ENCODE data around the gene CCL24. TPM values are rescaled to one million over a fixed set of nuclear protein-coding genes. Genes with fewer than 3 reads are reported as not detected.
"Not testable (repeated sequence)": the region's sequence is repeated elsewhere in the genome, so short reads cannot be mapped to it uniquely, and the experiment has no call there.

CCL24 gene
- total RNA-seq, 1 donor from 2014 or later: not detected

- peaks cover 1% of the 10 kb centered on the region for H3K27me3 Mint-ChIP-seq
- no peak overlapping the region for H3K27ac Mint-ChIP-seq
- H3K9me3 Mint-ChIP-seq: no peaks in the 10 kb centered on the region
- H3K36me3 Mint-ChIP-seq (ENCODE audit: low read depth): no peaks in the 10 kb centered on the region
- intact Hi-C loops (cut with micrococcal nuclease): no loop called here
- no peak for DNase-seq
- H3K4me3 Mint-ChIP-seq: no peak overlapping the region
- H3K4me1 Mint-ChIP-seq: peaks cover 1% of the 10 kb centered on the region
Observed at GRCh38 chr7:75811894-75812678, 1.5 kb downstream of the CCL24 start.

- Mint-ChIP-seq H3K27me3 (no peaks in the 10 kb centered on the region), H3K27ac (no peak overlapping the region), H3K9me3 (peaks cover 4% of the 10 kb centered on the region), H3K4me1 (no peaks in the 10 kb centered on the region), H3K36me3 (ENCODE audit: low read depth) (no peaks in the 10 kb centered on the region), H3K4me3 (no peak overlapping the region)
- intact Hi-C loops (cut with micrococcal nuclease): no loop called here
- no peak for DNase-seq
Observed at GRCh38 chr7:75809396-75809795, 4.2 kb downstream of the CCL24 start.

- no peaks in the 10 kb centered on the region for H3K36me3 Mint-ChIP-seq (ENCODE audit: low read depth)
- H3K4me3 Mint-ChIP-seq: no peak overlapping the region
- intact Hi-C loops (cut with micrococcal nuclease): no loop called here
- H3K27ac Mint-ChIP-seq: no peak overlapping the region
- peaks cover 4% of the 10 kb centered on the region for H3K9me3 Mint-ChIP-seq
- H3K4me1 Mint-ChIP-seq: no peaks in the 10 kb centered on the region
- no peak for DNase-seq
- no peaks in the 10 kb centered on the region for H3K27me3 Mint-ChIP-seq
Observed at GRCh38 chr7:75808106-75808505, 5.5 kb downstream of the CCL24 start.

GRCh38 chr7:75807452-75807851 is 6.2 kb downstream of the CCL24 start:
- intact Hi-C loops (cut with micrococcal nuclease): no loop called here
- DNase-seq: no peak
- H3K27ac Mint-ChIP-seq: no peak overlapping the region
- no peaks in the 10 kb centered on the region for H3K36me3 Mint-ChIP-seq (ENCODE audit: low read depth)
- H3K27me3 Mint-ChIP-seq: no peaks in the 10 kb centered on the region
- no peaks in the 10 kb centered on the region for H3K4me1 Mint-ChIP-seq
- H3K9me3 Mint-ChIP-seq: peaks cover 4% of the 10 kb centered on the region
- H3K4me3 Mint-ChIP-seq: no peak overlapping the region

GRCh38 chr7:75806560-75807307 is 6.9 kb downstream of the CCL24 start:
- no peaks in the 10 kb centered on the region for H3K4me1 Mint-ChIP-seq
- peaks cover 4% of the 10 kb centered on the region for H3K9me3 Mint-ChIP-seq
- no peak overlapping the region for H3K4me3 Mint-ChIP-seq
- intact Hi-C loops (cut with micrococcal nuclease): no loop called here
- H3K27ac Mint-ChIP-seq: no peak overlapping the region
- no peaks in the 10 kb centered on the region for H3K27me3 Mint-ChIP-seq
- DNase-seq: no peak
- H3K36me3 Mint-ChIP-seq (ENCODE audit: low read depth): no peaks in the 10 kb centered on the region

- no peaks in the 10 kb centered on the region for H3K4me1 Mint-ChIP-seq
- H3K9me3 Mint-ChIP-seq: peaks cover 4% of the 10 kb centered on the region
- H3K4me3 Mint-ChIP-seq: no peak overlapping the region
- H3K36me3 Mint-ChIP-seq (ENCODE audit: low read depth): no peaks in the 10 kb centered on the region
- no peaks in the 10 kb centered on the region for H3K27me3 Mint-ChIP-seq
- intact Hi-C loops (cut with micrococcal nuclease): no loop called here
- no peak overlapping the region for H3K27ac Mint-ChIP-seq
- no peak for DNase-seq
Observed at GRCh38 chr7:75804705-75805104, 8.9 kb downstream of the CCL24 start.

- no peaks in the 10 kb centered on the region for H3K36me3 Mint-ChIP-seq (ENCODE audit: low read depth)
- no peak overlapping the region for H3K27ac Mint-ChIP-seq
- H3K4me3 Mint-ChIP-seq: no peak overlapping the region
- DNase-seq: no peak
- H3K27me3 Mint-ChIP-seq: no peaks in the 10 kb centered on the region
- H3K4me1 Mint-ChIP-seq: no peaks in the 10 kb centered on the region
- H3K9me3 Mint-ChIP-seq: peaks cover 4% of the 10 kb centered on the region
- intact Hi-C loops (cut with micrococcal nuclease): no loop called here
Observed at GRCh38 chr7:75804004-75804403, 9.6 kb downstream of the CCL24 start.

- intact Hi-C loops (cut with micrococcal nuclease): no loop called here
Observed at GRCh38 chr7:75802552-75802821, 11.1 kb downstream of the CCL24 start.

GRCh38 chr7:75798770-75799169 is 14.8 kb downstream of the CCL24 start:
- no peak overlapping the region for H3K4me3 Mint-ChIP-seq

More at GRCh38 chr7:75802552-75802821, 11.1 kb downstream of the CCL24 start:
- H3K9me3 Mint-ChIP-seq: peaks cover 4% of the 10 kb centered on the region
- H3K27ac Mint-ChIP-seq: no peak overlapping the region
- no peak for DNase-seq
- no peak overlapping the region for H3K4me3 Mint-ChIP-seq
- no peaks in the 10 kb centered on the region for H3K36me3 Mint-ChIP-seq (ENCODE audit: low read depth)
- H3K27me3 Mint-ChIP-seq: no peaks in the 10 kb centered on the region
- no peaks in the 10 kb centered on the region for H3K4me1 Mint-ChIP-seq

GRCh38 chr7:75796420-75796819 is 17.2 kb downstream of the CCL24 start:
- Mint-ChIP-seq H3K27me3 (peaks cover 6% of the 10 kb centered on the region), H3K4me3 (no peak overlapping the region), H3K36me3 (ENCODE audit: low read depth) (no peaks in the 10 kb centered on the region), H3K27ac (no peak overlapping the region), H3K4me1 (no peaks in the 10 kb centered on the region), H3K9me3 (no peaks in the 10 kb centered on the region)
- intact Hi-C loops (cut with micrococcal nuclease): no loop called here
- DNase-seq: no peak

More at GRCh38 chr7:75798770-75799169, 14.8 kb downstream of the CCL24 start:
- Mint-ChIP-seq H3K4me1 (no peaks in the 10 kb centered on the region), H3K27me3 (peaks cover 4% of the 10 kb centered on the region), H3K9me3 (no peaks in the 10 kb centered on the region), H3K36me3 (ENCODE audit: low read depth) (no peaks in the 10 kb centered on the region), H3K27ac (no peak overlapping the region)
- no peak for DNase-seq
- intact Hi-C loops (cut with micrococcal nuclease): no loop called here

- Mint-ChIP-seq H3K27me3 (peaks cover 6% of the 10 kb centered on the region), H3K4me3 (no peak overlapping the region), H3K4me1 (no peaks in the 10 kb centered on the region), H3K36me3 (ENCODE audit: low read depth) (no peaks in the 10 kb centered on the region), H3K9me3 (no peaks in the 10 kb centered on the region), H3K27ac (no peak overlapping the region)
- intact Hi-C loops (cut with micrococcal nuclease): no loop called here
- no peak for DNase-seq
Observed at GRCh38 chr7:75795831-75796285, 17.7 kb downstream of the CCL24 start.

GRCh38 chr7:75793676-75794075 is 19.9 kb downstream of the CCL24 start:
- Mint-ChIP-seq H3K4me3 (no peak overlapping the region), H3K36me3 (ENCODE audit: low read depth) (no peaks in the 10 kb centered on the region), H3K4me1 (no peaks in the 10 kb centered on the region), H3K27ac (no peak overlapping the region), H3K27me3 (peaks cover 9% of the 10 kb centered on the region), H3K9me3 (no peaks in the 10 kb centered on the region)
- DNase-seq: no peak
- intact Hi-C loops (cut with micrococcal nuclease): no loop called here

- DNase-seq; H3K4me3 Mint-ChIP-seq; H3K27me3 Mint-ChIP-seq; intact Hi-C loops (cut with micrococcal nuclease); H3K36me3 Mint-ChIP-seq (ENCODE audit: low read depth); H3K27ac Mint-ChIP-seq; H3K4me1 Mint-ChIP-seq; H3K9me3 Mint-ChIP-seq: not testable (repeated sequence)
Observed at GRCh38 chr7:75792567-75792966, 21.0 kb downstream of the CCL24 start.

- H3K4me3 Mint-ChIP-seq: no peak overlapping the region
- no peaks in the 10 kb centered on the region for H3K9me3 Mint-ChIP-seq
- no peaks in the 10 kb centered on the region for H3K4me1 Mint-ChIP-seq
- intact Hi-C loops (cut with micrococcal nuclease): no loop called here
- H3K27me3 Mint-ChIP-seq: peaks cover 6% of the 10 kb centered on the region
- H3K27ac Mint-ChIP-seq: no peak overlapping the region
- H3K36me3 Mint-ChIP-seq (ENCODE audit: low read depth): no peaks in the 10 kb centered on the region
- no peak for DNase-seq
Observed at GRCh38 chr7:75789361-75789924, 24.2 kb downstream of the CCL24 start.

All from activated CD4-positive, alpha-beta T cell treated with anti-CD3 and anti-CD28 coated beads, Interleukin-2, amount 10 ng/mL, durations not matched to agents 24 days and 14 days (primary cell).